SK-N-MC (cell line): ENCODE measurements around the gene TTLL10.
A peak's percentile ranks its signal among the peaks of the same experiment; 100 is the strongest.

Experiments
- DNase-seq: peaks from one replicate; pipeline ENCODE4 v3.0.0-alpha.2; 2011; ENCODE audit warnings: low read depth, low spot score
- H3K27ac ChIP-seq: fragments of 200-600 bp; sonication (generic); 2 replicates; pipeline ENCODE4 v1.5.1; 2016; ENCODE audit warnings: mixed run types
- H3K36me3 ChIP-seq: fragments of 200-600 bp; sonication (generic); 2 replicates; pipeline ENCODE4 v1.6.1; 2017; ENCODE audit warnings: antibody characterized with exemption, low read length, mixed read lengths; ENCODE audit not compliant: insufficient read depth
- H3K4me3 ChIP-seq: fragments of 200-600 bp; sonication (generic); 2 replicates; pipeline ENCODE4 v1.5.1; 2016
- H3K9ac ChIP-seq: fragments of 200-600 bp; sonication (generic); 2 replicates; pipeline ENCODE4 v1.8.0; 2017; ENCODE audit warnings: mixed run types, mixed read lengths; ENCODE audit not compliant: insufficient read length
- H3K9me3 ChIP-seq: fragments of 200-600 bp; sonication (generic); 2 replicates; pipeline ENCODE4 v1.6.1; 2017; ENCODE audit warnings: low read depth, mild to moderate bottlenecking, antibody characterized with exemption, low read length, moderate library complexity, mixed read lengths
- EZH2 ChIP-seq: fragments of 200-600 bp; sonication (generic); IDR thresholded peaks from one replicate; pipeline ENCODE4 v1.6.1; 2017; ENCODE audit warnings: antibody characterized with exemption
- FOXP2 ChIP-seq: optimal IDR thresholded peaks from 2 replicates; pipeline ENCODE3; 2011; ENCODE audit warnings: mild to moderate bottlenecking, moderate library complexity; ENCODE audit not compliant: insufficient read depth; ENCODE audit errors: extremely low read length, control extremely low read depth
- POLR2AphosphoS5 ChIP-seq: IDR thresholded peaks from 2 replicates; pipeline ENCODE4 v1.6.1; 2012; ENCODE audit warnings: mild to moderate bottlenecking, low read depth, low read length, borderline replicate concordance

TTLL10 gene

GRCh38 chr1:1153874-1154273 is 19.8 kb upstream of the TTLL10 start:
- Histone ChIP-seq H3K9me3 (no peaks in the 10 kb centered on the region), H3K36me3 (no peaks in the 10 kb centered on the region), H3K9ac (no peak overlapping the region), H3K4me3 (no peak overlapping the region), H3K27ac (no peak overlapping the region; the same call in 1 of the 2 replicates)
- TF ChIP-seq EZH2 (no peak), POLR2AphosphoS5 (no peak), FOXP2 (no peak)
- DNase-seq: no peak

- Histone ChIP-seq H3K9ac (no peak overlapping the region), H3K4me3 (no peak overlapping the region), H3K9me3 (no peaks in the 10 kb centered on the region), H3K36me3 (no peaks in the 10 kb centered on the region), H3K27ac (no peak overlapping the region)
- TF ChIP-seq POLR2AphosphoS5: no peak
- no peak for TF ChIP-seq EZH2
- TF ChIP-seq FOXP2: no peak
- DNase-seq: no peak
Measured at GRCh38 chr1:1155258-1155657, 18.4 kb upstream of the TTLL10 start.

- no peaks in the 10 kb centered on the region for H3K36me3 ChIP-seq
- H3K27ac ChIP-seq: no peak overlapping the region
- H3K9ac ChIP-seq: no peak overlapping the region
- no peak for DNase-seq
- TF ChIP-seq POLR2AphosphoS5: no peak
- TF ChIP-seq FOXP2: no peak
- no peak for TF ChIP-seq EZH2
- H3K4me3 ChIP-seq: no peak overlapping the region
- no peaks in the 10 kb centered on the region for H3K9me3 ChIP-seq
Measured at GRCh38 chr1:1156140-1157032, 17.3 kb upstream of the TTLL10 start.

GRCh38 chr1:1157033-1157365 is 16.7 kb upstream of the TTLL10 start:
- Histone ChIP-seq H3K36me3 (no peaks in the 10 kb centered on the region), H3K9me3 (no peaks in the 10 kb centered on the region), H3K4me3 (no peak overlapping the region), H3K27ac (no peak overlapping the region), H3K9ac (no peak overlapping the region)
- no peak for DNase-seq
- TF ChIP-seq EZH2 (no peak), FOXP2 (no peak), POLR2AphosphoS5 (no peak)

GRCh38 chr1:1157426-1157913 is 16.2 kb upstream of the TTLL10 start:
- TF ChIP-seq FOXP2: no peak
- no peak for TF ChIP-seq EZH2
- peak; percentile 73 for TF ChIP-seq POLR2AphosphoS5
- Histone ChIP-seq H3K36me3 (no peaks in the 10 kb centered on the region), H3K27ac (peak overlapping the region; percentile 92), H3K9me3 (no peaks in the 10 kb centered on the region), H3K4me3 (peak overlapping the region; percentile 76), H3K9ac (peak overlapping the region; percentile 77)
- DNase-seq: peak; percentile 71

GRCh38 chr1:1157914-1158710 is 15.6 kb upstream of the TTLL10 start:
- Histone ChIP-seq H3K9ac (peak overlapping the region; percentile 77), H3K4me3 (peak overlapping the region; percentile 76), H3K27ac (peak overlapping the region; percentile 92), H3K9me3 (no peaks in the 10 kb centered on the region), H3K36me3 (no peaks in the 10 kb centered on the region)
- TF ChIP-seq POLR2AphosphoS5 (no peak), EZH2 (no peak), FOXP2 (no peak)
- no peak for DNase-seq

GRCh38 chr1:1160281-1160930 is 13.3 kb upstream of the TTLL10 start:
- Histone ChIP-seq H3K9ac (no peak overlapping the region), H3K4me3 (no peak overlapping the region), H3K9me3 (no peaks in the 10 kb centered on the region), H3K27ac (no peak overlapping the region), H3K36me3 (no peaks in the 10 kb centered on the region)
- no peak for DNase-seq
- TF ChIP-seq EZH2 (no peak), FOXP2 (no peak), POLR2AphosphoS5 (no peak)
